Thyroid gland (tissue), 4 donors: Measurements from ENCODE around the gene CXCL14. TPM values are rescaled to one million over a fixed set of nuclear protein-coding genes. Genes with fewer than 3 reads are reported as not detected.

ENCODE experiments used
- DNase-seq, 2 donors: peaks; one replicate each; pipeline ENCODE4 v3.0.0-alpha.2; 2019
- H3K27ac ChIP-seq, 3 donors: fragments of 200-600 bp; sonication (generic); 1 replicate in 2 of 3; 2 replicates in 1 of 3; pipeline ENCODE4 v1.5.1; 2016 to 2019; ENCODE audit warnings: mild to moderate bottlenecking in 1 of 3, moderate library complexity in 1 of 3
- H3K27me3 ChIP-seq: fragments of 200-600 bp; sonication (generic); one replicate; pipeline ENCODE4 v1.5.1; 2019
- H3K36me3 ChIP-seq, 2 donors: fragments of 200-600 bp; sonication (generic); one replicate each; pipeline ENCODE4 v1.5.1; 2016 to 2019
- H3K4me1 ChIP-seq, 2 donors: fragments of 200-600 bp; sonication (generic); one replicate each; pipeline ENCODE4 v1.5.1; 2017 to 2019
- H3K4me3 ChIP-seq, 3 donors: fragments of 200-600 bp; sonication (generic); replicated peaks in 1 of 3; 1 replicate in 2 of 3; 2 replicates in 1 of 3; pipeline ENCODE4 v1.5.1; 2016; ENCODE audit warnings: mild to moderate bottlenecking in 1 of 3
- H3K9me3 ChIP-seq: fragments of 200-600 bp; sonication (generic); one replicate; pipeline ENCODE4 v1.5.1; 2017
- CTCF ChIP-seq, 6 experiments: fragments of 200-600 bp in 3 of 6; fragments of 450-650 bp in 3 of 6; sonication (generic) in 3 of 6; IDR thresholded peaks; one replicate each; pipeline ENCODE4 v1.5.1; 2016 to 2019; ENCODE audit warnings: antibody characterized with exemption in 6 of 6, mild to moderate bottlenecking in 2 of 6, inconsistent platforms in 1 of 6, moderate library complexity in 1 of 6
- POLR2A ChIP-seq, 2 donors: fragments of 450-650 bp; IDR thresholded peaks; one replicate each; pipeline ENCODE4 v1.6.1; 2017; ENCODE audit warnings: antibody characterized with exemption in 2 of 2, mild to moderate bottlenecking in 2 of 2, moderate library complexity in 1 of 2
- whole genome bisulfite sequencing, 2 donors: methylation state at CpG; one replicate each; pipeline ENCODE4 v1.1.5; 2017; 5-methylcytosine and 5-hydroxymethylcytosine counted together
- intact Hi-C: fragments of 100-400 bp; cut with DNase I; formaldehyde crosslinking; loops from one replicate; pipeline ENCODE4 v1.15.1; 2023
- total RNA-seq, 4 donors: library from RNA; depleted of rRNA; stranded (reverse); fragments of >200 nt; gene quantifications; one replicate each; pipeline ENCODE4 v1.2.3, GENCODE V29; 2016

CXCL14 gene
- total RNA-seq, 4 donors from 2014 or later = 39.4 to 57.0 (median 48.9) TPM

- TF ChIP-seq CTCF (IDR thresholded peaks at IDR 0.05) (no peak), POLR2A (IDR thresholded peaks at IDR 0.05) (no peak)
- H3K4me3 ChIP-seq = no peak overlapping the region
- no peak overlapping the region for H3K27ac ChIP-seq
- H3K4me1 ChIP-seq = no peaks in the 10 kb centered on the region
- intact Hi-C loops = no loop called here
- H3K9me3 ChIP-seq = no peaks in the 10 kb centered on the region
- no peaks in the 10 kb centered on the region for H3K27me3 ChIP-seq
- no peak for DNase-seq
- H3K36me3 ChIP-seq = no peaks in the 10 kb centered on the region
Measured at GRCh38 chr5:135526924-135527323, 51.9 kb downstream of the CXCL14 start.

GRCh38 chr5:135521964-135522363, 56.8 kb downstream of the CXCL14 start:
- H3K4me3 ChIP-seq = no peak overlapping the region
- H3K27me3 ChIP-seq = no peaks in the 10 kb centered on the region
- no peak for TF ChIP-seq POLR2A (IDR thresholded peaks at IDR 0.05)
- TF ChIP-seq CTCF (IDR thresholded peaks at IDR 0.05) = no peak
- H3K27ac ChIP-seq = no peak overlapping the region
- H3K9me3 ChIP-seq = no peaks in the 10 kb centered on the region
- no peaks in the 10 kb centered on the region for H3K36me3 ChIP-seq
- intact Hi-C loops = no loop called here
- 51 to 59% methylated on average over 2 of the region's 2 CpGs for WGBS, 2 donors
- no peak for DNase-seq
- H3K4me1 ChIP-seq = no peaks in the 10 kb centered on the region

Other genes starting within 250 kb of the CXCL14 start
- gene MACROH2A1, start 179.8 kb downstream of the CXCL14 start, total RNA-seq = 100 to 1,000 TPM; 149 to 242 (median 227) TPM
- not detected for gene DCANP1, start 131.6 kb downstream of the CXCL14 start, total RNA-seq
- not detected for gene TIFAB, start 126.6 kb downstream of the CXCL14 start, total RNA-seq
- gene NEUROG1, start 43.0 kb downstream of the CXCL14 start, total RNA-seq = not detected